Panc1 (cell line): ENCODE results near the gene SCRN1.

Experiments
- CTCF ChIP-seq: fragments of 450-650 bp; IDR thresholded peaks from 2 replicates; pipeline ENCODE4 v1.5.1; 2017; ENCODE audit warnings: mild to moderate bottlenecking
- POLR2AphosphoS5 ChIP-seq: IDR thresholded peaks from 2 replicates; pipeline ENCODE4 v1.6.1; 2012; ENCODE audit warnings: mild to moderate bottlenecking, low read depth, low read length, moderate library complexity
- SIN3A ChIP-seq: IDR thresholded peaks from 2 replicates; pipeline ENCODE4 v1.6.1; 2012; ENCODE audit warnings: low read depth, mild to moderate bottlenecking, low read length, moderate library complexity, borderline replicate concordance; ENCODE audit not compliant: insufficient read depth
- TCF7L2 ChIP-seq: IDR thresholded peaks from 2 replicates; pipeline ENCODE4 v1.6.1; 2011; ENCODE audit warnings: mild to moderate bottlenecking, low read depth, low read length, inconsistent platforms

- TF ChIP-seq CTCF (no peak), TCF7L2 (no peak), SIN3A (no peak), POLR2AphosphoS5 (no peak)
Measured at GRCh38 chr7:29968683-29969395, 20.8 kb downstream of the SCRN1 start.
